ENCODE results near the gene BICRA. TPM values are rescaled to one million over a fixed set of nuclear protein-coding genes. Genes with fewer than 3 reads are reported as not detected.
A peak's percentile ranks its signal among the peaks of the same experiment; 100 is the strongest.

The BICRA gene
- total RNA-seq, 1 experiment from 2014 or later, result 29.3 TPM

- Histone ChIP-seq H3K27me3 (ENCODE audit: insufficient read depth, low read length) (no peaks in the 10 kb centered on the region), H4K20me1 (ENCODE audit: control insufficient read depth, insufficient read depth, insufficient read length) (no peaks in the 10 kb centered on the region), H3K23me2 (ENCODE audit: insufficient read length, low read depth, low read length, poor library complexity, severe bottlenecking) (no peaks in the 10 kb centered on the region), H2BK12ac (ENCODE audit: insufficient read length, low read depth, low read length) (no peak within 1 kb of the TSS), H3K9me3 (ENCODE audit: control insufficient read depth, low read depth, low read length) (no peaks in the 10 kb centered on the region), H4K91ac (ENCODE audit: insufficient read length, low read depth, low read length) (no peak within 1 kb of the TSS), H3K79me2 (ENCODE audit: insufficient read depth, low read length) (no peaks in the 10 kb centered on the region), H3K23ac (ENCODE audit: insufficient read length, low read depth, low read length) (no peak within 1 kb of the TSS), H3K4me2 (ENCODE audit: insufficient read depth, insufficient read length, low read length) (no peak within 1 kb of the TSS), H4K5ac (ENCODE audit: insufficient read length, low read depth, low read length) (no peak within 1 kb of the TSS), H3T11ph (ENCODE audit: low read length) (no peak within 1 kb of the TSS), H2BK15ac (ENCODE audit: low read depth, low read length) (no peak within 1 kb of the TSS), H3K14ac (ENCODE audit: insufficient read depth, low read length) (no peak within 1 kb of the TSS), H2BK5ac (ENCODE audit: insufficient read length, low read length) (no peak within 1 kb of the TSS), H2AK5ac (ENCODE audit: insufficient read length, low read length) (no peak within 1 kb of the TSS), H3K18ac (ENCODE audit: insufficient read length, low read depth, low read length) (no peak within 1 kb of the TSS), H2AFZ (ENCODE audit: low read length) (no peak within 1 kb of the TSS), H2BK120ac (ENCODE audit: low read depth, low read length, poor library complexity, severe bottlenecking) (no peak within 1 kb of the TSS), H3K9ac (ENCODE audit: extremely low read depth, insufficient read length, low read length) (no peak within 1 kb of the TSS), H3K4ac (ENCODE audit: low read depth, low read length) (no peak within 1 kb of the TSS), H4K8ac (replicated peaks; ENCODE audit: insufficient read length, low read depth, low read length) (no peak within 1 kb of the TSS), H2BK20ac (ENCODE audit: low read depth, low read length, poor library complexity, severe bottlenecking) (no peak within 1 kb of the TSS), H3K27ac (ENCODE audit: insufficient read length, low read depth, low read length) (no peak within 1 kb of the TSS), H3K79me1 (ENCODE audit: insufficient read depth, low read depth, low read length, poor library complexity, severe bottlenecking) (no peaks in the 10 kb centered on the region), H3K4me1 (ENCODE audit: insufficient read depth, low read length) (no peaks in the 10 kb centered on the region), H3K56ac (ENCODE audit: insufficient read length, low read depth, low read length) (no peak within 1 kb of the TSS)
- peaks cover 0 to 12% of the 10 kb centered on the region in 2 experiments; a peak in 2 of 4 replicates for H3K4me1 Mint-ChIP-seq
- no peaks in the 10 kb centered on the region for H3K36me3 Mint-ChIP-seq (ENCODE audit: insufficient read depth in 1 of 3, low read depth in 3 of 3)
- no peak within 1 kb of the TSS for H3K4me3 Mint-ChIP-seq
- WGBS (ENCODE audit: extremely low coverage, insufficient read length, low lambda C conversion rate), result no CpG with 5 or more reads among the region's 89 CpGs
- TF ChIP-seq CTCF (conservative IDR thresholded peaks at IDR 0.05), result no peak
- no peak for DNase-seq
- H3K9me3 Mint-ChIP-seq, result no peaks in the 10 kb centered on the region
- H3K27ac Mint-ChIP-seq, result 0 out of 7 replicates have a peak within 1 kb of the TSS, but pooled peaks of 1 of the 3 experiments have one; percentile 0
- peaks cover 2% of the 10 kb centered on the region for H3K27me3 Mint-ChIP-seq (ENCODE audit: low read depth)
Observed at GRCh38 chr19:47573071-47574026, 35.6 kb upstream of the BICRA start, which contains the start of gene ZNF541. Gene ZNF541, minus strand, starts transcription at chr19:47573148. Its CDS starts 17,292 bp downstream, at chr19:47555856.

Measured in H9 (cell line).